Adrenal gland (tissue), 5 donors: Measurements from ENCODE around the gene RUVBL2.

Source experiments
- CTCF ChIP-seq, 6 experiments: fragments of 450-650 bp in 4 of 6; fragments of 200-600 bp in 2 of 6; sonication (generic) in 1 of 6; IDR thresholded peaks; 1 replicate in 5 of 6; 2 replicates in 1 of 6; pipeline versions ENCODE4 v1.5.1 to v1.8.0; 2016 to 2021; ENCODE audit warnings: antibody characterized with exemption in 6 of 6, mild to moderate bottlenecking in 2 of 6, moderate library complexity in 1 of 6
- POLR2A ChIP-seq, 2 donors: fragments of 450-650 bp; IDR thresholded peaks; one replicate each; pipeline ENCODE4 v1.6.1; 2017; ENCODE audit warnings: antibody characterized with exemption in 2 of 2, mild to moderate bottlenecking in 2 of 2, moderate library complexity in 1 of 2
- donor health status: DM: no; HTN: no; CAD: no.

GRCh38 chr19:48946463-48947257 lies 47.0 kb upstream of the RUVBL2 start:
- TF ChIP-seq POLR2A (IDR thresholded peaks at IDR 0.05) (no peak), CTCF (IDR thresholded peaks at IDR 0.05) (no peak)
